ENCODE results near the gene MYORG. TPM values are rescaled to one million over a fixed set of nuclear protein-coding genes. Genes with fewer than 3 reads are reported as not detected.
"Not testable (repeated sequence)": the region's sequence is repeated elsewhere in the genome, so short reads cannot be mapped to it uniquely, and the experiment has no call there.

The MYORG gene
- total RNA-seq, 1 experiment from 2014 or later = 2.4 TPM

- no peak overlapping the region for H3K27ac Mint-ChIP-seq (ENCODE audit: low read depth, unreplicated experiment)
- TF ChIP-seq CTCF (IDR thresholded peaks at IDR 0.05; ENCODE audit: unreplicated experiment) = no peak
- H3K4me1 Mint-ChIP-seq (ENCODE audit: insufficient read depth, unreplicated experiment) = no peaks in the 10 kb centered on the region
- H3K27me3 Mint-ChIP-seq (ENCODE audit: insufficient read depth, unreplicated experiment) = no peaks in the 10 kb centered on the region
- H3K36me3 Mint-ChIP-seq (ENCODE audit: insufficient read depth, unreplicated experiment) = no peaks in the 10 kb centered on the region
- CTCF ChIA-PET = interaction anchor here (0.8 to 0.9 kb wide), 2 partner anchors 13 to 38 kb away, joined by 3 to 4 read pairs; no protein-coding TSS in a partner anchor
- POLR2A ChIA-PET = interaction anchor here (0.8 to 1.3 kb wide), 2 partner anchors 10 to 12 kb away, joined by 3 read pairs; no protein-coding TSS in a partner anchor
- H3K9me3 Mint-ChIP-seq (ENCODE audit: unreplicated experiment) = no peaks in the 10 kb centered on the region
- no peak overlapping the region for H3K4me3 Mint-ChIP-seq (ENCODE audit: unreplicated experiment)
- no TSS peak for BruUV-seq (replicated peaks)
- DNase-seq (ENCODE audit: unreplicated experiment) = no peak
- intact Hi-C loops (cut with micrococcal nuclease) = no loop called here
Measured at GRCh38 chr9:34365282-34365681, 11.4 kb downstream of the MYORG start.

GRCh38 chr9:34363619-34364351 is 12.9 kb downstream of the MYORG start:
- Mint-ChIP-seq H3K27ac (ENCODE audit: low read depth, unreplicated experiment) (no peak overlapping the region), H3K4me3 (ENCODE audit: unreplicated experiment) (no peak overlapping the region), H3K36me3 (ENCODE audit: insufficient read depth, unreplicated experiment) (no peaks in the 10 kb centered on the region), H3K9me3 (ENCODE audit: unreplicated experiment) (no peaks in the 10 kb centered on the region), H3K27me3 (ENCODE audit: insufficient read depth, unreplicated experiment) (no peaks in the 10 kb centered on the region), H3K4me1 (ENCODE audit: insufficient read depth, unreplicated experiment) (no peaks in the 10 kb centered on the region)
- TF ChIP-seq CTCF (IDR thresholded peaks at IDR 0.05; ENCODE audit: unreplicated experiment) = no peak
- intact Hi-C loops (cut with micrococcal nuclease) = no loop called here
- no TSS peak for BruUV-seq (replicated peaks)
- POLR2A ChIA-PET = no interaction called here
- DNase-seq (ENCODE audit: unreplicated experiment) = no peak
- CTCF ChIA-PET = interaction anchor here (1.1 to 1.4 kb wide), 2 partner anchors 11 to 12 kb away, joined by 5 to 8 read pairs; no protein-coding TSS in a partner anchor

GRCh38 chr9:34362614-34363214 is 14.0 kb downstream of the MYORG start:
- Mint-ChIP-seq H3K27ac (ENCODE audit: low read depth, unreplicated experiment) (no peak overlapping the region), H3K36me3 (ENCODE audit: insufficient read depth, unreplicated experiment) (no peaks in the 10 kb centered on the region), H3K9me3 (ENCODE audit: unreplicated experiment) (peaks cover 7% of the 10 kb centered on the region), H3K4me1 (ENCODE audit: insufficient read depth, unreplicated experiment) (no peaks in the 10 kb centered on the region), H3K4me3 (ENCODE audit: unreplicated experiment) (no peak overlapping the region), H3K27me3 (ENCODE audit: insufficient read depth, unreplicated experiment) (no peaks in the 10 kb centered on the region)
- intact Hi-C loops (cut with micrococcal nuclease) = no loop called here
- no peak for TF ChIP-seq CTCF (IDR thresholded peaks at IDR 0.05; ENCODE audit: unreplicated experiment)
- ChIA-PET POLR2A (no interaction called here), CTCF (no interaction called here)
- no TSS peak for BruUV-seq (replicated peaks)
- no peak for DNase-seq (ENCODE audit: unreplicated experiment)

GRCh38 chr9:34352957-34353356 is 23.7 kb downstream of the MYORG start:
- POLR2A ChIA-PET; DNase-seq (ENCODE audit: unreplicated experiment); intact Hi-C loops (cut with micrococcal nuclease); H3K9me3 Mint-ChIP-seq (ENCODE audit: unreplicated experiment); H3K27me3 Mint-ChIP-seq (ENCODE audit: insufficient read depth, unreplicated experiment); BruUV-seq (replicated peaks); H3K27ac Mint-ChIP-seq (ENCODE audit: low read depth, unreplicated experiment); H3K4me1 Mint-ChIP-seq (ENCODE audit: insufficient read depth, unreplicated experiment); H3K36me3 Mint-ChIP-seq (ENCODE audit: insufficient read depth, unreplicated experiment); H3K4me3 Mint-ChIP-seq (ENCODE audit: unreplicated experiment): not testable (repeated sequence)
- CTCF ChIA-PET = interaction anchor here (0.6 to 2.1 kb wide), 3 partner anchors 11 to 360 kb away, joined by 3 to 8 read pairs (median 6); no protein-coding TSS in a partner anchor

- H3K27ac Mint-ChIP-seq (ENCODE audit: low read depth, unreplicated experiment); H3K4me3 Mint-ChIP-seq (ENCODE audit: unreplicated experiment); H3K27me3 Mint-ChIP-seq (ENCODE audit: insufficient read depth, unreplicated experiment); H3K9me3 Mint-ChIP-seq (ENCODE audit: unreplicated experiment); H3K4me1 Mint-ChIP-seq (ENCODE audit: insufficient read depth, unreplicated experiment); intact Hi-C loops (cut with micrococcal nuclease); BruUV-seq (replicated peaks); DNase-seq (ENCODE audit: unreplicated experiment); H3K36me3 Mint-ChIP-seq (ENCODE audit: insufficient read depth, unreplicated experiment); POLR2A ChIA-PET: not testable (repeated sequence)
- CTCF ChIA-PET = interaction anchor here (1.4 to 2.1 kb wide), 3 partner anchors 12 to 52 kb away, joined by 6 to 8 read pairs (median 6); no protein-coding TSS in a partner anchor
Measured at GRCh38 chr9:34352122-34352652, 24.5 kb downstream of the MYORG start.

Data from MCF 10A (cell line).